GM19324 (cell line): Measurements from ENCODE around the gene RAB6A.
A peak's percentile ranks its signal among the peaks of the same experiment; 100 is the strongest.

Experiments
- ATAC-seq: cut with Tn5 transposase; IDR thresholded peaks from one replicate; pipeline ENCODE4 v1.9.1; 2021; ENCODE audit warnings: mild to moderate bottlenecking, moderate library complexity; ENCODE audit not compliant: unreplicated experiment, low FRiP score

Gene RAB6A

GRCh38 chr11:73659961-73660360 lies 100.9 kb downstream of the RAB6A start:
- no peak for ATAC-seq

GRCh38 chr11:73656985-73657384 lies 103.9 kb downstream of the RAB6A start:
- ATAC-seq: no peak

- no peak for ATAC-seq
Measured at GRCh38 chr11:73655686-73656085, 105.2 kb downstream of the RAB6A start.

GRCh38 chr11:73654482-73655021 lies 106.3 kb downstream of the RAB6A start:
- no peak for ATAC-seq

GRCh38 chr11:73653996-73654395 lies 106.9 kb downstream of the RAB6A start:
- no peak for ATAC-seq

GRCh38 chr11:73652856-73653559 lies 107.9 kb downstream of the RAB6A start:
- no peak for ATAC-seq

- no peak for ATAC-seq
Measured at GRCh38 chr11:73652046-73652730, 108.7 kb downstream of the RAB6A start.

- no peak for ATAC-seq
Measured at GRCh38 chr11:73651661-73652045, 109.2 kb downstream of the RAB6A start.

- no peak for ATAC-seq
Measured at GRCh38 chr11:73651252-73651651, 109.6 kb downstream of the RAB6A start.

GRCh38 chr11:73650400-73650799 lies 110.5 kb downstream of the RAB6A start:
- no peak for ATAC-seq

- ATAC-seq: no peak
Measured at GRCh38 chr11:73649206-73649605, 111.7 kb downstream of the RAB6A start.

GRCh38 chr11:73648571-73649046 lies 112.3 kb downstream of the RAB6A start:
- no peak for ATAC-seq

- ATAC-seq: no peak
Measured at GRCh38 chr11:73648121-73648520, 112.8 kb downstream of the RAB6A start.

GRCh38 chr11:73647459-73648100 lies 113.3 kb downstream of the RAB6A start:
- peak; percentile 82 for ATAC-seq

GRCh38 chr11:73645972-73646631 lies 114.8 kb downstream of the RAB6A start, which contains the start of gene PLEKHB1:
Gene PLEKHB1, plus strand, starts transcription at chr11:73646581. Its CDS starts 28 bp downstream, at chr11:73646609.
- no peak for ATAC-seq

GRCh38 chr11:73645121-73645969 lies 115.5 kb downstream of the RAB6A start:
- no peak for ATAC-seq

- ATAC-seq: no peak
Measured at GRCh38 chr11:73641668-73642067, 119.2 kb downstream of the RAB6A start.

GRCh38 chr11:73640592-73640991 lies 120.3 kb downstream of the RAB6A start:
- no peak for ATAC-seq

GRCh38 chr11:73637012-73637411 lies 123.9 kb downstream of the RAB6A start:
- no peak for ATAC-seq

- no peak for ATAC-seq
Measured at GRCh38 chr11:73636249-73636648, 124.6 kb downstream of the RAB6A start.
